Thoracic aorta (tissue), 2 donors: ENCODE measurements around the gene KRTAP10-5. TPM values are rescaled to one million over a fixed set of nuclear protein-coding genes. Genes with fewer than 3 reads are reported as not detected.

Source experiments
- ATAC-seq: fragments of 150-250 bp; one replicate; pipeline ENCODE4 v1.8.0; 2017; ENCODE audit warnings: low read depth; ENCODE audit not compliant: insufficient number of reproducible peaks, low FRiP score
- DNase-seq: peaks from one replicate; pipeline ENCODE4 v3.0.0-alpha.2; 2020; ENCODE audit warnings: low spot score
- H3K27ac ChIP-seq, 2 donors: fragments of 200-600 bp; sonication (generic); 1 replicate in 1 of 2; 2 replicates in 1 of 2; pipeline ENCODE4 v1.5.1; 2016; ENCODE audit warnings: mild to moderate bottlenecking in 2 of 2, moderate library complexity in 2 of 2
- H3K27me3 ChIP-seq: fragments of 200-600 bp; sonication (generic); replicated peaks from 2 replicates; pipeline ENCODE4 v1.6.0; 2016; ENCODE audit warnings: mild to moderate bottlenecking; ENCODE audit not compliant: insufficient read depth
- H3K36me3 ChIP-seq: fragments of 200-600 bp; sonication (generic); one replicate; pipeline ENCODE4 v1.5.1; 2016
- H3K4me1 ChIP-seq, 2 donors: fragments of 200-600 bp; sonication (generic); 1 replicate in 1 of 2; 2 replicates in 1 of 2; pipeline versions ENCODE4 v1.5.1 to v1.6.0; 2016; ENCODE audit warnings: low read depth in 2 of 2, mild to moderate bottlenecking in 1 of 2; ENCODE audit not compliant: control insufficient read depth in 1 of 2
- H3K4me3 ChIP-seq: fragments of 200-600 bp; sonication (generic); 2 replicates; pipeline ENCODE4 v1.5.1; 2016; ENCODE audit warnings: mild to moderate bottlenecking
- H3K9me3 ChIP-seq: fragments of 200-600 bp; sonication (generic); 2 replicates; pipeline ENCODE4 v1.5.1; 2016
- CTCF ChIP-seq: fragments of 200-600 bp; sonication (generic); IDR thresholded peaks from one replicate; pipeline ENCODE4 v1.5.1; 2019; ENCODE audit warnings: antibody characterized with exemption
- total RNA-seq, 2 donors: library from RNA; depleted of rRNA; stranded (reverse); fragments of >200 nt; gene quantifications; one replicate each; pipeline versions ENCODE4 v1.1.0 to v1.2.3, GENCODE V29; 2016

KRTAP10-5 gene
- total RNA-seq, 2 donors from 2014 or later: not detected

- Histone ChIP-seq H3K27ac (no peak within 1 kb of the TSS), H3K36me3 (no peaks in the 10 kb centered on the region), H3K27me3 (no peaks in the 10 kb centered on the region), H3K4me3 (no peak within 1 kb of the TSS), H3K4me1 (no peaks in the 10 kb centered on the region), H3K9me3 (no peaks in the 10 kb centered on the region)
- TF ChIP-seq CTCF: no peak
- ATAC-seq: no peak
- no peak for DNase-seq
These were observed 40.3 kb downstream of the KRTAP10-5 start, which contains the start of gene KRTAP10-1 for GRCh38 chr21:44539991-44540666. KRTAP10-1 (minus strand) TSS chr21:44540195; CDS start chr21:44540150, 45 bp downstream.

GRCh38 chr21:44539046-44539445, 41.4 kb downstream of the KRTAP10-5 start:
- ATAC-seq: no peak
- H3K27ac ChIP-seq: no peak overlapping the region
- H3K4me3 ChIP-seq: no peak overlapping the region
- no peaks in the 10 kb centered on the region for H3K4me1 ChIP-seq
- no peaks in the 10 kb centered on the region for H3K27me3 ChIP-seq
- no peak for TF ChIP-seq CTCF
- no peak for DNase-seq
- no peaks in the 10 kb centered on the region for H3K9me3 ChIP-seq
- no peaks in the 10 kb centered on the region for H3K36me3 ChIP-seq

GRCh38 chr21:44537930-44538911, 42.2 kb downstream of the KRTAP10-5 start:
- Histone ChIP-seq H3K27me3 (no peaks in the 10 kb centered on the region), H3K9me3 (no peaks in the 10 kb centered on the region), H3K4me1 (no peaks in the 10 kb centered on the region), H3K36me3 (no peaks in the 10 kb centered on the region), H3K4me3 (no peak overlapping the region), H3K27ac (no peak overlapping the region)
- TF ChIP-seq CTCF: no peak
- no peak for ATAC-seq
- DNase-seq: no peak

GRCh38 chr21:44535963-44536362, 44.4 kb downstream of the KRTAP10-5 start:
- H3K36me3 ChIP-seq: no peaks in the 10 kb centered on the region
- no peaks in the 10 kb centered on the region for H3K9me3 ChIP-seq
- DNase-seq (no peak), ATAC-seq (no peak)
- H3K4me3 ChIP-seq: no peak overlapping the region
- H3K27ac ChIP-seq: no peak overlapping the region
- no peaks in the 10 kb centered on the region for H3K27me3 ChIP-seq
- no peaks in the 10 kb centered on the region for H3K4me1 ChIP-seq
- no peak for TF ChIP-seq CTCF

GRCh38 chr21:44534688-44535087, 45.7 kb downstream of the KRTAP10-5 start:
- no peaks in the 10 kb centered on the region for H3K27me3 ChIP-seq
- ATAC-seq (no peak), DNase-seq (no peak)
- no peaks in the 10 kb centered on the region for H3K36me3 ChIP-seq
- H3K4me1 ChIP-seq: no peaks in the 10 kb centered on the region
- H3K27ac ChIP-seq: no peak overlapping the region
- no peaks in the 10 kb centered on the region for H3K9me3 ChIP-seq
- H3K4me3 ChIP-seq: no peak overlapping the region
- TF ChIP-seq CTCF: no peak
